HG03575 (cell line): ENCODE measurements around the gene SLC39A11.
"Not testable (repeated sequence)": the region's sequence is repeated elsewhere in the genome, so short reads cannot be mapped to it uniquely, and the experiment has no call there.

Experiments used
- ATAC-seq: cut with Tn5 transposase; IDR thresholded peaks from one replicate; pipeline ENCODE4 v1.9.1; 2021; ENCODE audit not compliant: unreplicated experiment, insufficient number of reproducible peaks, low FRiP score; ENCODE audit errors: extremely low read depth

SLC39A11 gene

DNA sequence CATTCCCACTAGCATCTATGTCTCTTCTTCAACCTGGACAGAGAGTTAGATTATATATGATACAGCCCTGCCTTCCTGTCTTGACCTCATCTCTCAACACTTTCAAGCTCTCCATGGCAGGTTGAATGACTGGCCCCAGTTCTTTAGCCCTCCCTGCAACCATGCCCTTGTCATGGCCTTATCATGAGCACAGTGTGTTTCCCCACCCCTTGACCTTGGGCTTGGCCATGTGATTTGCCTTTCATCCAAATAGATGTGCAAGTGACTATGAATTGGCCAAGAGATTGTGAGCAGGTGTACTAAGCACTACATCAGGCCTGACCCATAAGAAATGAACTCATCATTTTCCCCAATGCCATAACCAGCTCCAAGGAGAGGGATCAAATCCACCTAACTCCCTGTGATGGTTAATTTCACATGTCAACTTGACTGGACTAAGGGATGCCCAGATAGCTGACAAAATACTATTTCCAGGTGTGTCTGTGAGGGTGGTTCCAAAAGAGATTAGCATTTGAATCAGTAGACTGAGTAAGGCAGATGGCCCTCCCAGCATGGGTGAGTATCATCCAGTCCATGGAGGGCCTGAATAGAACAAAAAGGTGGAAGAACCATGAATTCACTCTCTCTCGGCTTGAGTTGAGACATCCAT is 97.4 kb downstream of the SLC39A11 start:
- no peak for ATAC-seq

DNA sequence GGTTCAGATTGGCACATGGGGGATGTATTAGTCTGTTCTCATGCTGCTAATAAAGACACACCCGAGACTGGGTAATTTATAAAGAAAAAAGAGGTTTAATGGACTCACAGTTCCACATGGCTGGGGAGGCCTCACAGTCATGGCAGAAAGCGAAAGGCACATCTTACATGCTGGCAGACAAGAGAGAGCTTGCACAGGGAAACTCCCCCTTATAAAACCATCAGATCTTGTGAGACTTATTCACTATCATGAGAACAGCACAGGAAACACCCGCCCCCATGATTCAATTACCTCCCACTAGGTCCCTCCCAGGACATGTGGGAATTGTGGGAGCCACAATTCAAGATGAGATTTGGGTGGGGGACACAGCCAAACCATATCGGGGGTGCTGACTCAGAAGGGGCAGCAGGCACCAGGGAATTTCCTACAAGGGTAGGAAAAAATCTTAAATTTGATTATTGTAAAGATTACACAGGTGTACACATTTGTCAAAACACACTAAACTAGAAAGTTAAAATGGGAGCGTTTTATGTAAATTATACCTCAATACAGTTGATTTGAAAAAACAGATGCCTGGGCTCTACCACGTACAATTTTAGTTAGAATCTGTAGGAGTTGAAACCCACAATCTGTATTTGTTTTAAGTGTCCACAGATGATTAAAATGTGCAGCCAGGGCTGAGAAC is 99.6 kb downstream of the SLC39A11 start:
- not testable (repeated sequence) for ATAC-seq

DNA sequence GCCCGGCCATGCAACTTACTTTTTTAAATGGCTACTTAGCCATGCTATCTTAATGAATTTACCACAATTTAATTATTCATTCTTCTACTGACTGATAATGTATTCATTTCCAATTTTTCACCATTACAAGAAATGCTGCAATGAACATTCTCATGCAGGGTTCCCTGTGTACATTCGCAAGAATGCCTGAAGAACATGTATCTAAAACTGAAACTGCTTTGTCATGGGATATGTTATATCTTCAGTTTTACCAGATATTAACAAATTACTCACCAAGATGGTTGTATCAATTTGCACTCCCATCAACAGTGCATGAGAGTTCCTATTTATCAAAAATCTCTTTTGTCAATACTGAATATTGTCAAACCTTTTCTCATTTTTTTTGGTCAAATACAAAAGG is 100.8 kb downstream of the SLC39A11 start:
- ATAC-seq = no peak

- no peak for ATAC-seq
Measured at GRCh38 chr17:72989074-72989610, 103.3 kb downstream of the SLC39A11 start.

GRCh38 chr17:72988451-72988850 is 104.0 kb downstream of the SLC39A11 start:
- ATAC-seq = no peak

GRCh38 chr17:72987166-72987565 is 105.3 kb downstream of the SLC39A11 start:
- no peak for ATAC-seq

- ATAC-seq = no peak
Measured at GRCh38 chr17:72985882-72986720, 106.4 kb downstream of the SLC39A11 start.

GRCh38 chr17:72984926-72985325 is 107.6 kb downstream of the SLC39A11 start:
- no peak for ATAC-seq

DNA sequence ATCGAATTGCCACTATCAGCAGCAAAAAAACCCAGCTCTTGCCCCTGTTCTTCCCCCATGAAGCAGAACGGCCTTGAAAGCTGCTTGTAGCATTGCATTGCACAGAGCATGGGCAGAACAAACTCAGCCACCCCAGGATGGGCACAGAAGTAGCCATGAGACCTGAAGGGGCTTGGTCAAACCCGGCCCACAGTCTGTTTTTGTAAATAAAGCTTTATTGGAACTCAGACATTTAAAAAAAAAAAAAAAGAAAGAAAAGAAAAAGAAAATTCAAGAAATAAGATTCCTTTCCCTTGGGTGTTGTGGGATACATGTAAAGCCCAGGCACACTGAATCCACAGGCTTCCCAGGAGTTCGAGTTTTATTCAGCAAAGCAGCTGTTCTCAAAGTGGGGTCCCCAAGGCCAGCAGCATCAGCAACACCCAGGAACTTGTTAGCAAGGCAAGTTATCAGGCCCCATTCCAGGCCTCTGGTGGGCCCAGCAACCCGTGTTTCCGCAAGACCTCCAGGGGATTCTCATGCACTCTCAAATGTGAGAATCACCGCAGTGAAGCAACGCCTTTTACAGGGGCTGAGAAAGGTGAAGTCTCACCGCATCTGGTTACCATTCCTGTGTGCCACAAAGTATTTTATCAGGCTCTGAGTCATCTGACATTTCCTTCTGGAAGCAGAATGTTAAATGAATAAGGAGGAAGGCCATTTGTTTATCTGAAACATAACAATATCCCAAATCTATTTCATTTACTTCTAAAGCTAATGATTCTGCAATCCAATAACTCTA is 108.2 kb downstream of the SLC39A11 start:
- ATAC-seq = no peak

DNA sequence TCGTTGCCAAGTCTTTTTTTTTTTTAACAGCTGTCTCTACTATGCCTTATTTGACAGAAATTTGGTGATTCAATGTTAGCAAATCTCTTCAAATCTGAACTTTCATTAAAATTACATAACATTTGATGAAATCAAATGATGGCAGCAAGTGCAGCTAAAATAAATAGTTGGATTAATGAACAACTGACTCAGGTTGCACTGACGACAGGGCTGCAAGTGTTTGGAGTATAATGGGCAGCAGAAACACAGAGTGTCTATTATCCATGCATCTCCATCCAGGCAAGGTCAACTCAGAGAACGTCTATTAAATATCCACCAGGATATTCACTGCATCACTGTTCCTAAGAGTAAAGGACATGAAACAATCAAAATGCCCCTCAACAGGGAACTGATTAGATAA is 109.8 kb downstream of the SLC39A11 start:
- no peak for ATAC-seq

- no peak for ATAC-seq
Measured at GRCh38 chr17:72978593-72979218, 113.8 kb downstream of the SLC39A11 start.

GRCh38 chr17:72977771-72978417 is 114.6 kb downstream of the SLC39A11 start:
- ATAC-seq = no peak

GRCh38 chr17:72976971-72977770 is 115.3 kb downstream of the SLC39A11 start:
- no peak for ATAC-seq

- ATAC-seq = no peak
Measured at GRCh38 chr17:72975509-72975908, 117.0 kb downstream of the SLC39A11 start.

- ATAC-seq = no peak
Measured at GRCh38 chr17:72974605-72975232, 117.8 kb downstream of the SLC39A11 start.

DNA sequence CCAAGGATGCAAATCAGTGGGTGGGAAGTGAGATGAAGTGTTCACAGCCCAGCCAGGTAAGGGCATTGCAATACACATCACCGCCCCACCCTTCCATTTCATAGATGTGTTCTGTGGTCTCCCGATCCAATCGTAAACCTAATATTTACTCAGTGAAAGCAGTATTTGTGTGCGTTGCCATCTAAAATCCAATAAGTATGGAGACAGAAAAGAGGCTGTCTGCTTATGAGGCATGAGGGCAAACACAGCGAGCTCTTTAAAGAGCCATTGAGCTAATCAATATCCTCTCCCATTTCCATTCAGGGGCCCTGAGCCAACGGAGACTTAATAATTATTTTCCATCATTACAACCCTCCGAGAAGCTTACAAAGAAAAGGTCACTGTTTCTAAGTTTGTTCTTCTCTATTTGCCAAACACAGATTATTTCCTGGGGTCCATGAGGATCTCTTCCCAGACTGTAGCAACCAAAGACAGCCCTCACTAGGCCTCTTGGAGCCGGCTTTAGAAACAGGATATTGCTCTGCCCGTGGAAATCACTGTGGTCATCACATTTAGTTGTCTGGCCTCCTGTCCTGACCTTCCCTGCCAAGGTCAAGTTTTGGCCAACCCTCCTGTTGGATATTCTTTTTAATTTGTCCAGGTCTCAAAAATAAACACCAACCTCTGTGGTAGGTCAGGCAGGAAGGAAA is 120.1 kb downstream of the SLC39A11 start:
- ATAC-seq = no peak
